GM21717 (cell line): ENCODE measurements around the gene DOCK2.

Experiments used
- ATAC-seq: cut with Tn5 transposase; IDR thresholded peaks from one replicate; pipeline ENCODE4 v1.9.1; 2021; ENCODE audit warnings: mild to moderate bottlenecking, moderate library complexity; ENCODE audit not compliant: unreplicated experiment

The DOCK2 gene

DNA sequence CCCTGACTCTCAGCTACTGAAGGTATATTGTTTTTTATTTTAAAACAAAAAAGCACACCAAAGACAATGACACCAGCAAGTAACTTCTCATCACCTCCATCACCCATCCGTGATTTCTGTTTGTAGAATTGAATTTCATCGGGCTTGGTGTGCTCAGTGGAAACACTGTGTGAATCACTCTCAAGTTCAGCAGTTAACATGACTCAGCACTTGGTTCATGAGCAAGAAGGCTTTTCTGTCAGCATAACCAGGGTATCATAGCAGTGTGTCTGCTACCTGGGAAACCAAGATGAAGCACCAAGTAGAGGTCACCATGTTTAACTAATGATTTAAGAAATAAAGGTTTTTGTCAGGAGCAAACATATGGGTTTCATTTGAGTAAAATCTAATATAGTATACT lies 219.5 kb downstream of the DOCK2 start:
- ATAC-seq, result no peak

- ATAC-seq, result no peak
Observed at GRCh38 chr5:169860585-169860984, 223.5 kb downstream of the DOCK2 start.

- no peak for ATAC-seq
Observed at GRCh38 chr5:169861433-169861832, 224.4 kb downstream of the DOCK2 start.

- ATAC-seq, result no peak
Observed at GRCh38 chr5:169861934-169862333, 224.9 kb downstream of the DOCK2 start.

DNA sequence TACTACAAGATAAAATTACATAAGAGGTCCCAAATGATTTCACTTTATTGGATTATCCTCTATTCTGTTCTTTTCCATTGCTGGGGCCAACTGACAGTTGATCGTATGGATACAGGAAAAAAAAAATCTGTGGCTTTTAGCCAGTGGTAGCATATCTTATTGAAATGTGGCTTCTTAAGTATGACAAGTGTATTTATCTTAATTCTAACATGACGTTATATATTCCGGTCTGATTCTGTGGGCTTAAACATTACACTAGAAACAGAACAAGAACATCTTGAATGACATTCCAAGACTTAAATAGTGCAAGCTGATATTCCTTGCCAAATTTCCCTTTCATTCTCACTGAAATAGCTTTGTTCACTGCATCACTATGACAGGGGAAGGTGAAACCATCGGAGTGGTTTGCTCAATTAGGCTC lies 225.3 kb downstream of the DOCK2 start:
- ATAC-seq, result no peak

DNA sequence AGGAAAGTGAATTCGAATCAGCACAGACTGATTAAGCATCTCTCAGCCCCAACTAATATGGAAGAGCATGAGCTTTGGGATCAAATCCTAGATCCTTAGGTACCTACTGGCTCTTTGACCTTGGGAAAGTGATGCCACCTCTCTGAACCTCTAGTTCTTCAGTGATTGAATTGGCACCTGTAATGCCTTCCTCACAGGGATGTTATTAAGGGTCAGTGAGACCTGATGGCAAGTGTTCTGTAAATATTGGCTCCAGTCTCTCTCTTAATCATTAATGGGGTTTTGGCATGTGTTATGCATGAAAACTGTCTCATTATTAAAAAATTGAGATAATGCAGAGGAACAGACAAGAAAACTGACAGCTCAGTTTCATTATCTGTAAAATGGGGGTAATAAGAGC lies 227.4 kb downstream of the DOCK2 start:
- ATAC-seq, result no peak

GRCh38 chr5:169867347-169867746 lies 230.3 kb downstream of the DOCK2 start:
- ATAC-seq, result no peak

- ATAC-seq, result no peak
Observed at GRCh38 chr5:169869066-169869465, 232.0 kb downstream of the DOCK2 start.

DNA sequence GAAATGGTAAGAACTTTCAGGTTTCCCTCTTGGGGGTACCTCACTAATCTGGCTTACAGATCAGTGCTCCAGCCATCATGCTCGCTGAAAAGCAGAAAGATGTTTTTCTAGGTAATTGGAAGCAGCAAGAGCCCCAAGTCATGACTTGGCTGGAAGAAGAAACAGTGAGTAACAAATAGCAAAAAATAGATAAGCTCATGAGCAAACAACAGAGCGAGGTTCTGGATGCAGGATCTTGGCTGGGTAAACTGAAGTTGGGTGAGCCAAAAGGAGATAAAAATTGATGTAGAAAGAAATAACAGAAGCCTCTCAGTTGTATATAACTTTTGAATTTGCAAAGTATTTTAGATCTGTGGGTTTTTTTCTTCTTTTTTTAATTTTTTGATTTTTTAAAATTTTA lies 233.1 kb downstream of the DOCK2 start:
- ATAC-seq, result no peak

- no peak for ATAC-seq
Observed at GRCh38 chr5:169871826-169872490, 234.9 kb downstream of the DOCK2 start.

GRCh38 chr5:169873642-169874041 lies 236.6 kb downstream of the DOCK2 start:
- no peak for ATAC-seq

GRCh38 chr5:169874621-169875020 lies 237.5 kb downstream of the DOCK2 start:
- ATAC-seq, result no peak

GRCh38 chr5:169875091-169875728 lies 238.1 kb downstream of the DOCK2 start:
- ATAC-seq, result no peak

GRCh38 chr5:169875731-169876130 lies 238.7 kb downstream of the DOCK2 start:
- no peak for ATAC-seq

- ATAC-seq, result no peak
Observed at GRCh38 chr5:169876386-169876785, 239.3 kb downstream of the DOCK2 start.

DNA sequence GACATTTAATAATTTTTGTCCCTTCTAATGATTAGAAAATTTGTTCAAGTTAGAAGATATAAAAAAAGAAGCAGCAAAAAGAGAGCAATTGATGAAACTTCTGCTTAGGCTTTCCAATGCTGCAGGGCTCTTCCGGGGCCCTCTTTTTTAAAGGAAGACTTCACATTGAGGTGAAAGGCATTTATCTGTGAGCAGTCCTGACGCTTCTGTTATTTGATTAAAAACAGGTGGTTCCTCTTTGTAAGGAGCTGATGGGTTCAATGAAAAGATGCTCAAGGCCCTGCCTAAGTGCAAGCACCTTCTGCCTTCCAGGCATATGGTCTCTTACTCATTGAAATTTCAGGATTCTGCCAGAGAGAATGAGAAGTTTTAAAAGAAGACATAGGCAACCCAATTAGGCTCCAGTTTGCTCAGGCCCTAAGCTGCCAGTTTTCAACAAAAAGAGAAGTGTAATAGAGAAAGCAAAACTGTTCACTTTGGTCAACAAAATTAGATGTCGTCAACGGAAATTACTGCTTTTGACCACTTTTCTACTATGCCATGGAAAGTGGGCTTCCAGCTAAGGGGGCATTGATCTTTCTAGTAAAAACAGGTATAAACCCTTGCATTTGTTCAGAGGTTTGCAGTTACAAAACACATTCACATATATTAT lies 243.1 kb downstream of the DOCK2 start:
- ATAC-seq, result no peak

DNA sequence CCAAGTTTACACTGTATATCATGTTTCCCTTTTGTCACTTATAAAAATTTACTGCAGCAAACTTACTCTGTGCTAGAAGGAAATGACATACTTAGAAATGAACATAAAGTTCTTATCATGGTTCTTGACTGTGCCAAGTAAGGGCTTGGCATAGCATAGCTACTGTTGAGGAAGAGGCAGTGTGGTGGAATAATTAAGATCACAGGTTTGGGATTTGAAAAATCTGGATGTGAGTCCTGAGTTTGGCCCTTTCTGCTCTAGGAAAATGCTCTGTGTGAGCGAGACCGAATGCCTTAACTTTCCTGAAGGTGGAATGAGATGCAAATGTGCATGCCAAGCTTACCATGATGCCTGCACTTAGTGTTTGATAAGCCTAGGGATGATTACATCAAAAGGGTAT lies 243.7 kb downstream of the DOCK2 start:
- no peak for ATAC-seq

DNA sequence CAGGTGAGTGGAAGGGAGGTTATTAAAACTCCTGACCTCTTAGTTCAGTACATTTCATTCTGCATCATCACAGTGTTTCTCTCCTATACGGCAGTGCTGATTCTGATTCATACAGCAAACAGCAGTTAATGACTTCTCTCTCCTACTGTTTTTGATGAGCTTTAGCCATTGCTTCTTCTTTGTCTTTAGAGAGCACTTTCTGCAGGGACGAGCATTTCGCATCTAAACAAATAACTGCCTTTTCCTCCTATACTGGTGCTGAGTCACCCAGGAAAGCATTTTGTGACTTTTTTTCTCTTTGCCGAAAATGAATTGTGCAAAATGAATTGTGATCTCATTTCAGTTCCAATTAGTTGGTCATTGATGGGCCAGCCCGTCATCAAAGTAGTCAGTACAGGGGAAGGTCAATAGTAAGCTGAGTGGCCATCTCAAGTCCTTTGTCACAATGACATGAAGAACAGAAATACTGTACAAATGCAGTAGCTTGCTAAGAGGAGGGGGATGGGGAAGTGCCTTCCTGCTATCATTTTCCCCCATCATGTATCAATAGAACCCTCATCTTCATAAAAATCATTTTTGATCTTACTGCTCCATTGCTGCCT lies 244.7 kb downstream of the DOCK2 start:
- no peak for ATAC-seq

DNA sequence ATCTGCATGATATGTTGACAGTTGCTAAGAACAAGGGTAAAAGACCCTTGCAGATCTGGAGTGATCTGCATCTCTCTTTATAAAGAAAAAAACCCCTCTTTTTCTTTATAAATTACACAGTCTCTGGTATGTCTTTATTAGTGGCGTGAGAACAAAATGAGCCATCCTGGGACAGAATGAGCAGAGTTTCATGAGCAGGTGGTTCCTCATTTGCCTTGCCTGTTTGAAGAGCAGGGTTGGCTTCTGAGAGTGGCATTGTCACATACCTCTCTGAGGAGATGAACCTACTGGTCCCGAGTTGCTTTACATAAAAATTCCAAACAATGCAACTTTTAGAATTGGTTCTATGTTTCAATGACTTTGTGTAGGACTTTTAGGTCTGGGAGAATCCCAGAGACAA lies 249.0 kb downstream of the DOCK2 start:
- no peak for ATAC-seq

- ATAC-seq, result no peak
Observed at GRCh38 chr5:169886677-169887076, 249.6 kb downstream of the DOCK2 start.

DNA sequence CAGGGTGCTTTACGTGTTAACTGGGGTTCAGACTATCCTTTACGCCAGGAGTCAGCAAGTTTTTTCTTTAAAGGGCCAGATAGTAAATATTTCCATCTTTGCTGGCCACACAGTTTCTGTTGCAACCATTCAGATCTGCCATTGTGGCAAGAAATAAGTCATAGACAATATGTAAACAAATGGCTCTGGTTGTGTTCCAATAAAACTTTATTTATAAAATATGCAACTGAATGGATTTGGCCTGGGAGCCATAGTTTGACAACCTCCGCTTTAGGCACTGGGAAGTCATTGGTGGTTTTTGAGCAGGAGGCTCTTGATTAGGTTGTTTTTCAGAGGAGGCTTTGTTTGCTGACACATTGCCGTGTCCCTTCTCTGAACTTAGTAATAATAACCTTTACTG lies 252.5 kb downstream of the DOCK2 start:
- no peak for ATAC-seq

DNA sequence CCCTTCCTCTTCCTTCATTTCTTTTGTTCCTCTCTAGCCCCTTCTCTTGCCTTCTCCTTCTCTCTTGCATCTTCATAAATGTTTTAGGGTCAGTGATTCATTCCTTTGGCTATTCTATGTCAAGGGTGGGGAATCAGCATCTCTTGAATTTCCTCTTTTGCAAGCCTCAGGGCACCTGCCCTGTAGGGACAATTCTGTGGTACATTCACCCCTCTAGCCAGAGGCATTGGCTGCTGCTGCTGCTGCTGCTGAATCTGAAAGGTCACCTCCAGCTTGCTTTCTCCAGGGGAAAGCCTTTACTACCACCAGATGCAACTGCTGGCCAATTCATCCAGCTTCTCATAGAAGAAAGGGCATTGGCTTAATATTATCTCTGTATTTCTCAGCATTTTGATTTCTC lies 255.9 kb downstream of the DOCK2 start:
- ATAC-seq, result no peak
